Ovary (tissue), 3 donors: ENCODE data around the gene AJUBA.

Experiments used
- CTCF ChIP-seq, 3 donors: fragments of 450-650 bp in 2 of 3; fragments of 200-600 bp in 1 of 3; IDR thresholded peaks; one replicate each; pipeline versions ENCODE4 v1.5.1 to v1.8.0; 2016 to 2022; ENCODE audit warnings: antibody characterized with exemption in 3 of 3, mild to moderate bottlenecking in 1 of 3
- POLR2A ChIP-seq: fragments of 450-650 bp; IDR thresholded peaks from one replicate; pipeline ENCODE4 v1.6.1; 2017; ENCODE audit warnings: antibody characterized with exemption, mild to moderate bottlenecking, moderate library complexity
- donor health status: DM: no; HTN: no; CAD: no.

GRCh38 chr14:23009939-23010726, 27.8 kb upstream of the AJUBA start, which contains the start of gene C14orf93:
- TF ChIP-seq CTCF (IDR thresholded peaks at IDR 0.05) (no peak), POLR2A (no peak)
